ENCODE data around the gene FOXP1.

Gene FOXP1

DNA sequence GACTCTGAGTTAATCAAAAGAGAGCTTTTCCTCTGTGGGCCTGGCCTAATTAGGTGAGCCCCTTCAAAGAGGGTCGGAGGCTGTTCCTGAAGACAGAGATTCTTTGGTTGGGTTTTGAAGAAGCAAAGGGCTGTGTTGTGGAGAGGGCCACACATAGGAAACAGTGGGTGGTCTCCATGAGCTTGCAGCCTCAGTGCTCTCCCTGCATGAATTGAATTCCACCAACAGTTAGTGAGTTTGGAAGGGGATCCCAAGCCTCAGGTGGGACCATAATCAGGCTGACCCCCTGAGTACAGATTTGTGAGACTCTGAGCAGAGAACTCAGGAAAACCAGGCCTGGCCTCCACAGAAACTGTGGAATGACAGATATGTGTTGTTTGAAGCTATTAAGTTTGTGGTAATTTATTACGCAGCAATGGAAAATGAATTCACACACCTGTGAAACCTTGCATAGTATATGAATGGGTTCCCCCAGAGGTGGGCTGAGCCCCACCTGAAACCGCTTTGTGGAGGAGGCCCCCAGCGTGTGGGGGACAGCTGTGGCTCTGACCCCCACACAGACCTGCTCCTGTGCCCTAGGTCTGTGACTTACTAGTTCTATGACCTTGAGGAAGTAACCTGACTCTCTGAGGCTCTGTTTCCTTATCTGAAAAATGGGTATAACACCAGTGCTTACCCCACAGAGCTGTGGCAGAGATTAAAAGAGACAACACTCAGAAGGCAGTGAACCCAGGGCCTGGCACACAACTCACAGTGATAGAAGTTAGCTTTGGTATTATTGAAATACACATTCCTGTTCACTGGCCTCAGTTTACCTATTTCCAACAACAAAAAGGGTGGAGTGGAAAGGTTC is 431.3 kb downstream of the FOXP1 start:
- no peak for FAIRE-seq

DNA sequence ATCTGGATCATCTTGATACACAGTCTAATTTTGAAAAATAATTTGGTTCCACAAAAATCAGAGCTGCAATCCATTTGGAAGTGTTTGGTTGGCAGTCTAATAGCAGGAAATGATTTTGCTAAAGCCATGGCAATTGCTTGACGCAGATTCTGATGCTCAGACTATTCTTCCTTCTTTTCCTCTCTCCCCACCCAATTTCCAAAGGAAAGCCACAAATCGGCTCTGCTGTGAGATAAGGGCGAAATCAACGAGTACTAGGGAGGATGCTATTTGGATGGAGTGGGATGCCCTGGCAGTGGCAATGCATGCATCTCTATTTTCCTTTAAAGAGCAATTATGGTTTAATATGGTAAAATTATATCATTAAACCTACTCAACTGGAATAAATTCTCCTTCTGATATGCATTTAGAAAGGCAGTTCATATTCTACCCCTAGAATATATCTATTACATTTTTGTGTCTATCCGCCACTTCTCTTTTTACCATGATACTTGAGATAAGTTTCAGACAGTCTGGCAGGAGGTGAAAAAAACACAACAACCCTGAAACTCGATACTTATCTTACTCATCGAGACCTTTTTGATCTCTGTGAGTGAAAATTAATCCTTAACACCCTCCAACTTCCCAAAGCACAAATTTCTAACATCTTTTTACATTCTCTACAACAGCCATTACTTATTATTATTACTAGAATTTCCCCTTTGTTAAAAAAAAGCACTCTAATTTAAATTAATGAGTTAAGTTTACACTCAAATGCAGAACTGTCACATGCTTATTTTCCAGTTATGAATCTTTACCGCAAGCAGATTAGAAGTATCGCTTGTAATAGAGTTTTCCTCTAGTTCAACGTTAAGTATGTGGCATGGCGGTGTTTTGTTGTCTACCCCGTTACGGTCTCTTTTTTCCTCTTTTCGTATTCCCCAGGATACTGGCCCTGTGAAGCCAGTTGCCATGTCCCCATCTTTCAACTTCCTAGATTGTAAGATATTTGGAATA is 433.3 kb downstream of the FOXP1 start:
- no peak for FAIRE-seq

More for the DNA sequence above, 431.3 kb downstream of the FOXP1 start:
- no peak for DNase-seq (ENCODE audit: extremely low spot score, insufficient read length, low read depth)

DNA sequence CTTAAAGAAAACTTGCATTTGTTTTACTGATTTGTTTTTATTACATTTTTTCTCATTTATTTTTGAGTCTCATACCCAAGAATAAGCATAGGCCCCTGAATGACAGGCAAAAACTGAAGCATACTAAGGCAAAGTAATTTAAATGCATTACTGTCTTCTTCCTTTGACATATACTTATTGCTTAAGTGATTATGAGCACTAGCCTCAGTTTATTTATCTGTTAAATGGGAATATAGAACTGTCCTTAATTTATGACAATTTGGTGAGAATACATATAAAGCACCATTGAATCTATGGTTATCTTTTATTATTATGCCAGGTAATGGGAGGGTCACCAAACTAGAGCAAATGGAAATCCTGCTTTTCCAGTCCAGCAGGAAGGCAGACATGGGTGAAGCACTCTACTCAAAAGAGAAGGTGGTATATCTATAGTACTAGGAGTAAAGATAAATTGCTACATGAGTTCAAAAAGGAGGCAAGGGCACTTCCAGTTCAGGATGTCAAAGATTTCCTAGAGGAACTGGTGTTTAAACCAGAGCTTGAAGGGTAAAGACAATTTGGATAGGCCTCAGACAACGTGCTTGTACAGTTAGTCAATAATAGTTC is 435.0 kb downstream of the FOXP1 start:
- DNase-seq (ENCODE audit: extremely low spot score, insufficient read length, low read depth) = no peak
- no peak for FAIRE-seq

More for the DNA sequence above, 433.3 kb downstream of the FOXP1 start:
- no peak for DNase-seq (ENCODE audit: extremely low spot score, insufficient read length, low read depth)

GRCh38 chr3:71146673-71147072 is 436.9 kb downstream of the FOXP1 start:
- FAIRE-seq (no peak), DNase-seq (ENCODE audit: extremely low spot score, insufficient read length, low read depth) (no peak)

- DNase-seq (ENCODE audit: extremely low spot score, insufficient read length, low read depth) (no peak), FAIRE-seq (no peak)
Observed at GRCh38 chr3:71145954-71146353, 437.6 kb downstream of the FOXP1 start.

GRCh38 chr3:71144525-71145253 is 438.8 kb downstream of the FOXP1 start:
- DNase-seq (ENCODE audit: extremely low spot score, insufficient read length, low read depth) (no peak), FAIRE-seq (no peak)

DNA sequence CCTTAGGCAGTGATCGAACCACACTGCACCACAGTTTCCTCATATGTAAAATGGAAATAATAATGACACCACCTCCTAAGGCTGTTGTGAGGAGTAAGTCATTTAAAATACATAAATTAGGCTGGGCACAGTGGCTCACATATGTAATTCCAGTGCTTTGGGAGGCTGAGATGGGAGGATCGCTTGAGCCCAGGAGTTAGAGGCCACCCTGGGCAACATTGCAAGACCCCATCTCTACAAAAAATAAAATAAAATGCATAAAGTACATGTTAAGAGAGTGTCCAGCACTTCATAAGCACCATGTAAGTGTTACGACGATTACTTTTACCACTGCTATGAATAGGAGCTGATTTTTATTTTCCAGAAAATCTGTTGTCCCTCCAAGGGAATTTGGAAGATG is 440.0 kb downstream of the FOXP1 start:
- DNase-seq (ENCODE audit: extremely low spot score, insufficient read length, low read depth) (no peak), FAIRE-seq (no peak)

- FAIRE-seq (no peak), DNase-seq (ENCODE audit: extremely low spot score, insufficient read length, low read depth) (no peak)
Observed at GRCh38 chr3:71142441-71143161, 440.9 kb downstream of the FOXP1 start.

- FAIRE-seq (no peak), DNase-seq (ENCODE audit: extremely low spot score, insufficient read length, low read depth) (no peak)
Observed at GRCh38 chr3:71140477-71140876, 443.1 kb downstream of the FOXP1 start.

- DNase-seq (ENCODE audit: extremely low spot score, insufficient read length, low read depth) = no peak
- FAIRE-seq = no peak
Observed at GRCh38 chr3:71139496-71139895, 444.0 kb downstream of the FOXP1 start.

- FAIRE-seq (no peak), DNase-seq (ENCODE audit: extremely low spot score, insufficient read length, low read depth) (no peak)
Observed at GRCh38 chr3:71138410-71138809, 445.1 kb downstream of the FOXP1 start.

GRCh38 chr3:71136276-71136675 is 447.3 kb downstream of the FOXP1 start:
- DNase-seq (ENCODE audit: extremely low spot score, insufficient read length, low read depth) = no peak
- FAIRE-seq = no peak

- FAIRE-seq = no peak
Observed at GRCh38 chr3:71135373-71136088, 448.0 kb downstream of the FOXP1 start.

GRCh38 chr3:71134521-71134920 is 449.0 kb downstream of the FOXP1 start:
- no peak for DNase-seq (ENCODE audit: extremely low spot score, insufficient read length, low read depth)
- no peak for FAIRE-seq

More at GRCh38 chr3:71135373-71136088, 448.0 kb downstream of the FOXP1 start:
- no peak for DNase-seq (ENCODE audit: extremely low spot score, insufficient read length, low read depth)

GRCh38 chr3:71133865-71134264 is 449.7 kb downstream of the FOXP1 start:
- no peak for FAIRE-seq
- no peak for DNase-seq (ENCODE audit: extremely low spot score, insufficient read length, low read depth)

GRCh38 chr3:71132995-71133730 is 450.4 kb downstream of the FOXP1 start:
- DNase-seq (ENCODE audit: extremely low spot score, insufficient read length, low read depth) (no peak), FAIRE-seq (no peak)

DNA sequence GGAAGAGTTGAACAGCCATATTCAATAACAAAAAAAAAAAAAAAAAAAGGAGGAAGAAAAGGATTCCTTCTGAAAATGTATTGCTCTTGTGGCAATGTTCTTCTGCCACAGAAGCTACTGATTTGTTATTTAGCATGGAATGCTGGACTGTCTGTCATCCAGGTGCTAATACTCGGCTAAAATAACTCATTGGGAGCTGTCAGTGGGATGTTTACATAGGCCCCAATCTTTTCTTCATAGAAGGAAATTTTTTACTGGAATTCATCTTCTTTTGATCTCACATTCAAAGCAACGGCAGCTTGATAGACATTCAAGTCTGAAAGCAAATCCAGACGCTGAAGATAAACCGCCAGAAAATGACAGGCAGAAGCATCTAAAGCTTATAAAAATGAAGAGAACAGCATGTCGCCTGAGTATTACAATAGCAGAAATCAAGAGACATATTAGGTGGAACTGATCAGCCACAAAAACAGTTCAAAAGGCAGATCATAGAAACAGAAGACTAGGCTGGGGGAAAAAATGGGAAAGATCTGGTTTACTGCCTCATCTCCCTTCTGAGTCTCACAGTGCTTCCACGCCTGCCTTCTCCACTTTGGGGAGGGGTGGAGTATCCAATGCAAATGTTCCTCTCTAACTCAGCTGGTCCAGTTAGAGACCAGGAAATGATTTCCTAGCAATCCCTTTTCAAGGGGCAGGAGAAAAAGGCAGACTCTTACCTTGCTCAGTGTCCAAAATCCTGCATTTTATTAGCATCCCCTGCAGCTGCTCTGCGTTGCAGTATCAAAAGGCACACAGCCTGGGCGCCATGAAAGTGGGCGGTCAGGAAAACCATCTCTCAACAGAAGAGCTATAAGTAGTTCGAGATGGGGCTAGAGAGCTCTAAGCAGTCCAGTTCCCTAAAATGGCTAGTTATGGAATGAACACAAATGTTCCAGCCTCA is 451.9 kb downstream of the FOXP1 start:
- FAIRE-seq = no peak
- no peak for DNase-seq (ENCODE audit: extremely low spot score, insufficient read length, low read depth)

Measured in GM18507 (cell line).